GM21786 (cell line): ENCODE data around the gene ADIPOR2.

Source experiments
- ATAC-seq: cut with Tn5 transposase; IDR thresholded peaks from one replicate; pipeline ENCODE4 v1.9.1; 2021; ENCODE audit not compliant: unreplicated experiment

ADIPOR2 gene

GRCh38 chr12:1826867-1827705, 136.2 kb downstream of the ADIPOR2 start:
- no peak for ATAC-seq

- ATAC-seq, result no peak
Measured at GRCh38 chr12:1827826-1828805, 137.2 kb downstream of the ADIPOR2 start.

GRCh38 chr12:1828856-1829255, 138.0 kb downstream of the ADIPOR2 start:
- no peak for ATAC-seq

GRCh38 chr12:1829306-1829900, 138.5 kb downstream of the ADIPOR2 start:
- ATAC-seq, result no peak

- no peak for ATAC-seq
Measured at GRCh38 chr12:1830401-1830845, 139.6 kb downstream of the ADIPOR2 start.

- no peak for ATAC-seq
Measured at GRCh38 chr12:1830981-1831963, 140.4 kb downstream of the ADIPOR2 start.

- no peak for ATAC-seq
Measured at GRCh38 chr12:1832801-1833595, 142.1 kb downstream of the ADIPOR2 start.

GRCh38 chr12:1833596-1834028, 142.7 kb downstream of the ADIPOR2 start:
- no peak for ATAC-seq

GRCh38 chr12:1834186-1834925, 143.5 kb downstream of the ADIPOR2 start:
- ATAC-seq, result no peak

GRCh38 chr12:1835211-1836131, 144.6 kb downstream of the ADIPOR2 start:
- no peak for ATAC-seq

- ATAC-seq, result no peak
Measured at GRCh38 chr12:1836241-1836803, 145.5 kb downstream of the ADIPOR2 start.

GRCh38 chr12:1836854-1837421, 146.1 kb downstream of the ADIPOR2 start:
- ATAC-seq, result no peak

- ATAC-seq, result no peak
Measured at GRCh38 chr12:1837541-1838204, 146.8 kb downstream of the ADIPOR2 start.
